ENCODE results near the gene HMGN2.

The HMGN2 gene

DNA sequence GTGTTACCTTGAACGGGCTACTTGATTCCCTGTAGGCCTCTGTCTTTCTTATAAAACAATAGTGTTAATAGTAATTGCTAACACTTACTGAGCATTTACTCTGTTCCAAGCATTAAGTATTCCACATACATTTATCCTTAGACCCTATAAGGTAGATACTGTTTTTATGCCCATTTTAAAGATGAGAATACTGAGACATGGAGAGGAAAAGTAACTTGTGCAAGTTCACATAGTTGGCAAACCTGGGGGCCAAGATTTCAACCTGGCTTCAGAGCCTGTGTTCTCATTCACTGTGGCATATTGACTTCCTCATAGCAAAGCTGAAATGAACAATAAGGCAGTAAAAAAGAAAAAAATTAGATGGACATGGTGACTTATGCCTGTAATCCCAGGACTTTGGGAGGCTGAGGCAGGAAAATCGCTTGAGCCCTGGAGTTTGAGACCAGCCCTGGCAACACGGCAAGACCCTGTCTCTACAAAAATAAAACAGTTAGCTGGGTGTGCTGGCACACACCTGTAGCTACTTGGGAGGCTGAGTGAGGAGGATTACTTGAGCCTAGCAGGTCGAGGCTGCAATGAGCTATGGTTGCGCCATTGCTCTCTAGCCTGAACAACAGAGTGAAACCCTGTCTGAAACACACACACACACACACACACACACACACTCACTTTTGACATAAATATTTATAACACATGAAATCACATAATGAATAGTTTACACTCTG, 19.6 kb upstream of the HMGN2 start:
- no peak overlapping the region for H3K4me2 ChIP-seq (ENCODE audit: low read depth, low read length, poor library complexity, severe bottlenecking)
- H3F3A ChIP-seq (ENCODE audit: insufficient read depth) = no peaks in the 10 kb centered on the region
- H3K36me3 ChIP-seq (ENCODE audit: low read length) = peaks cover 4% of the 10 kb centered on the region; the same call in 1 of the 2 replicates
- H3K9me2 ChIP-seq (replicated peaks; ENCODE audit: insufficient read depth, low read length) = no peaks in the 10 kb centered on the region
- H2AFZ ChIP-seq (ENCODE audit: low read depth, low read length, severe bottlenecking) = no peak overlapping the region
- H4K20me1 ChIP-seq (ENCODE audit: low read depth, low read length) = no peaks in the 10 kb centered on the region
- TF ChIP-seq, protein P1, sequence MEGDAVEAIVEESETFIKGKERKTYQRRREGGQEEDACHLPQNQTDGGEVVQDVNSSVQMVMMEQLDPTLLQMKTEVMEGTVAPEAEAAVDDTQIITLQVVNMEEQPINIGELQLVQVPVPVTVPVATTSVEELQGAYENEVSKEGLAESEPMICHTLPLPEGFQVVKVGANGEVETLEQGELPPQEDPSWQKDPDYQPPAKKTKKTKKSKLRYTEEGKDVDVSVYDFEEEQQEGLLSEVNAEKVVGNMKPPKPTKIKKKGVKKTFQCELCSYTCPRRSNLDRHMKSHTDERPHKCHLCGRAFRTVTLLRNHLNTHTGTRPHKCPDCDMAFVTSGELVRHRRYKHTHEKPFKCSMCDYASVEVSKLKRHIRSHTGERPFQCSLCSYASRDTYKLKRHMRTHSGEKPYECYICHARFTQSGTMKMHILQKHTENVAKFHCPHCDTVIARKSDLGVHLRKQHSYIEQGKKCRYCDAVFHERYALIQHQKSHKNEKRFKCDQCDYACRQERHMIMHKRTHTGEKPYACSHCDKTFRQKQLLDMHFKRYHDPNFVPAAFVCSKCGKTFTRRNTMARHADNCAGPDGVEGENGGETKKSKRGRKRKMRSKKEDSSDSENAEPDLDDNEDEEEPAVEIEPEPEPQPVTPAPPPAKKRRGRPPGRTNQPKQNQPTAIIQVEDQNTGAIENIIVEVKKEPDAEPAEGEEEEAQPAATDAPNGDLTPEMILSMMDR (IDR thresholded peaks at IDR 0.05; ENCODE audit: insufficient read depth, low read length, poor library complexity, severe bottlenecking) = no peak
- no peak for TF ChIP-seq EZH2phosphoT487 (conservative IDR thresholded peaks at IDR 0.05; ENCODE audit: low read length)
- no peak overlapping the region for H3K4me3 ChIP-seq (ENCODE audit: insufficient read depth, low read length, poor library complexity, severe bottlenecking)
- no peak overlapping the region for H3K9ac ChIP-seq (ENCODE audit: low read length)
- no peak overlapping the region for H3K27ac ChIP-seq (ENCODE audit: low read depth, low read length)
- H3K79me2 ChIP-seq (ENCODE audit: insufficient read depth, low read length) = no peaks in the 10 kb centered on the region
- H3K9me3 ChIP-seq (ENCODE audit: insufficient read depth, low read length) = no peaks in the 10 kb centered on the region
- H3K27me3 ChIP-seq (ENCODE audit: low read length) = no peaks in the 10 kb centered on the region

DNA sequence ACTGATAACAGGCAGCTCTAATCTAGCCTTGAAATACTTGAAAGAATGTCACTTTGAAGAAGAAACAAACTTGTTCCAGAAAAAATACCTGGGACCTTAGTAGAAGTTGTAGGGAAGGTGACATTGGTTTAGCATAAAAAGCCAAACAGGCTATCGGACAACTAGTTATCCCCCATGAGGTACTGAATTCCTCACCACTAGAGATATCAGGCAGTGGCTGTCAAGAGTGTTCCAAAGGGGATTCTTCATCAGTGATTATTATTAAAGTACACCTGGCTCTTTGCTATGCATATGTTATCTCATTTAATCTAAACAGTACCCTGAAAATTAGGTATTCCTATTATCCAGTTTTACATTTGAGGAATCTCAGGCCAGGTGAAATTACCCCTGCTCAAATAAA, 13.1 kb upstream of the HMGN2 start:
- H3K9ac ChIP-seq (ENCODE audit: low read length) = no peak overlapping the region
- H3K9me3 ChIP-seq (ENCODE audit: insufficient read depth, low read length) = no peaks in the 10 kb centered on the region
- H3K9me2 ChIP-seq (replicated peaks; ENCODE audit: insufficient read depth, low read length) = no peaks in the 10 kb centered on the region
- peaks cover 5% of the 10 kb centered on the region; the same call in 1 of the 2 replicates for H3F3A ChIP-seq (ENCODE audit: insufficient read depth)
- no peak overlapping the region for H2AFZ ChIP-seq (ENCODE audit: low read depth, low read length, severe bottlenecking)
- H3K4me3 ChIP-seq (ENCODE audit: insufficient read depth, low read length, poor library complexity, severe bottlenecking) = no peak overlapping the region
- no peaks in the 10 kb centered on the region for H4K20me1 ChIP-seq (ENCODE audit: low read depth, low read length)
- H3K4me2 ChIP-seq (ENCODE audit: low read depth, low read length, poor library complexity, severe bottlenecking) = no peak overlapping the region
- no peaks in the 10 kb centered on the region for H3K27me3 ChIP-seq (ENCODE audit: low read length)
- TF ChIP-seq, protein P1 (IDR thresholded peaks at IDR 0.05; ENCODE audit: insufficient read depth, low read length, poor library complexity, severe bottlenecking) = no peak
- no peak for TF ChIP-seq EZH2phosphoT487 (conservative IDR thresholded peaks at IDR 0.05; ENCODE audit: low read length)
- H3K36me3 ChIP-seq (ENCODE audit: low read length) = peaks cover 13% of the 10 kb centered on the region
- H3K79me2 ChIP-seq (ENCODE audit: insufficient read depth, low read length) = no peaks in the 10 kb centered on the region
- no peak overlapping the region for H3K27ac ChIP-seq (ENCODE audit: low read depth, low read length)

DNA sequence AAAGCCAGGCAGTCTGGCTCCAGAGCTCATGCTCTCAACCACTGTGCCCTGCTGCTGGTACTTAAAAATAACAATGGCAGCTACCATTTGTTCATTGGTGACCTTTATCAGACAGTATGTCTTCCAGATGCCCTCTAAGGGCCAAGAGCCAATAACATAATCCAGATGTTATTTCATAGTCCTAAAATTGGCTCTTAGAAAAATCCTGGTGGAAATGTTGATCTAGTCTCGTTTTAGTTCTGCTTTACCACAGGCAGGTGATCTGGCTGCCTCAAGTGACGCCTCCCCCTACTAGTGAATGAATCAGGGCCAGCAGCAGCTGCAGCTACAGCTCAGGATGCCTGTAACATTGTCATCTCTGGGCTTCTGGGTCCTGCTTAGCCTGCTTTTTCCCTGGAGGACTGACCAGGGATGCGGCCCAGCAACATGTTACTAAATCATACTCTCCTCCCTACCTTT, 12.6 kb upstream of the HMGN2 start:
- H3K36me3 ChIP-seq (ENCODE audit: low read length) = peaks cover 13% of the 10 kb centered on the region
- TF ChIP-seq EZH2phosphoT487 (conservative IDR thresholded peaks at IDR 0.05; ENCODE audit: low read length) = no peak
- TF ChIP-seq, protein P1 (IDR thresholded peaks at IDR 0.05; ENCODE audit: insufficient read depth, low read length, poor library complexity, severe bottlenecking) = no peak
- no peak overlapping the region for H2AFZ ChIP-seq (ENCODE audit: low read depth, low read length, severe bottlenecking)
- H3K9ac ChIP-seq (ENCODE audit: low read length) = no peak overlapping the region
- H4K20me1 ChIP-seq (ENCODE audit: low read depth, low read length) = no peaks in the 10 kb centered on the region
- no peaks in the 10 kb centered on the region for H3K27me3 ChIP-seq (ENCODE audit: low read length)
- no peak overlapping the region for H3K4me3 ChIP-seq (ENCODE audit: insufficient read depth, low read length, poor library complexity, severe bottlenecking)
- H3K9me3 ChIP-seq (ENCODE audit: insufficient read depth, low read length) = no peaks in the 10 kb centered on the region
- H3F3A ChIP-seq (ENCODE audit: insufficient read depth) = peaks cover 5% of the 10 kb centered on the region; the same call in 1 of the 2 replicates
- no peaks in the 10 kb centered on the region for H3K9me2 ChIP-seq (replicated peaks; ENCODE audit: insufficient read depth, low read length)
- no peak overlapping the region for H3K27ac ChIP-seq (ENCODE audit: low read depth, low read length)
- H3K4me2 ChIP-seq (ENCODE audit: low read depth, low read length, poor library complexity, severe bottlenecking) = no peak overlapping the region
- H3K79me2 ChIP-seq (ENCODE audit: insufficient read depth, low read length) = no peaks in the 10 kb centered on the region

Data from SU-DHL-6 (cell line).